SHP77 (cell line): Measurements from ENCODE around the gene TRMT13.

Experiments
- DNase-seq, 2 experiments: peaks; one replicate each; lab custom pipeline; 2025; lab: John Stamatoyannopoulos, UW

TRMT13 gene, protein sequence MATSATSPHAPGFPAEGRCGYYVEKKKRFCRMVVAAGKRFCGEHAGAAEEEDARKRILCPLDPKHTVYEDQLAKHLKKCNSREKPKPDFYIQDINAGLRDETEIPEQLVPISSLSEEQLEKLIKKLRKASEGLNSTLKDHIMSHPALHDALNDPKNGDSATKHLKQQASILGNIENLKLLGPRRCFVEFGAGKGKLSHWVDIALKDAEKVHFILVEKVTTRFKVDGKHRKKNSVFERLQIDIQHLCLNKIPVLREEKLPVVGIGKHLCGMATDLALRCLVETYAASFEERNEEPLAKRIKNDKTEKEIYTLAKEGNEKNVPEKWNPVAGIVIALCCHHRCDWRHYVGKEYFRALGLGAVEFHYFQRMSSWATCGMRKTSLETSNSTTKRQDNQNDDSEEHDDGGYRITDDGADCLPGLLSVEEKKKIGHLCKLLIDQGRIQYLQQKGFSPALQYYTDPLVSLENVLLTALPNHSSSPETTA

DNA sequence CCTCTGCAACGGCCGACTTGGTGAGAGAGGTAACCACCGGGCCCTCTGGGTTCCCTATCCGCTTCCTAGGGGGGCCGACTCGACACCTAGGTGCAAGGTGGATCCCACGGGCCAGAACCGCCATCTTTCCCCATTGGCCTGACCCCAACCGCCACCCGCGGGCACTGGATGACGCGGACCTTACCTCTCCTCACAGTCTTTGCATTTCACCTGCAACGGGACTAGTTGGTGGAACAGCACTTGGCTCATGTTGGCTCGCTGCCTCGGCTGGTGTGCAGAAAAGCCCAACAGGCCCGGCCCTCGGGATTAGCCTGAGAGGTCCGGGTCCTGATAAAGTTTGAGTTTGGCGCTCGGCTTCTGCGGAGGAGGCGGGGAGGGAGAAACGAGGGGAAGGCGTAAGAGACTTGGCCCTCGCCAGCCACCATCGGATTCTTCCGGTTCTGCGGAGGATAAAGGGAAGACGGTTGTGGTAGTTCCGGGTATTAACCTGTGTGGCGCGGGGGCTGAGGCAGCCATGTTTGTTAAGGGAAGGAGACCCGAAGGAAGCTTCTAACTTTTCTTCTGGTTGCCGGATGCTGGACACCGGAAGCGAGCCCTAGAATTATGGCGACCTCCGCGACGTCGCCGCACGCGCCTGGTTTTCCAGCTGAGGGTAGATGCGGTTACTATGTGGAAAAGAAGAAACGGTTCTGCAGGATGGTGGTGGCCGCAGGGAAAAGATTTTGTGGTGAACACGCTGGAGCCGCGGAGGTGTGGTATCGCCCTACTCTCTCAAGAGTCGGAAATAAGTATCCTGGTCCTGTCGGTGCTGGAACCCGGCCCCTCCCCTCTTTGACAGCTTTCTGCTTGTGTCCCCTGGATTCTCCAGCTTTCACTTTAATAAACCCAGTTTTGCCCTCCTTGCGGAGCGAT is at the start of gene TRMT13, which contains the start of gene SASS6:
Gene TRMT13, plus strand, starts transcription at position 598 of the 912 bp plus-strand sequence. Its CDS starts 6 bp downstream, at position 604.
Gene SASS6, minus strand, starts transcription at position 365 of the 912 bp plus-strand sequence. Its CDS starts 116 bp downstream, at position 249.
- peak; percentile 96 for DNase-seq

DNA sequence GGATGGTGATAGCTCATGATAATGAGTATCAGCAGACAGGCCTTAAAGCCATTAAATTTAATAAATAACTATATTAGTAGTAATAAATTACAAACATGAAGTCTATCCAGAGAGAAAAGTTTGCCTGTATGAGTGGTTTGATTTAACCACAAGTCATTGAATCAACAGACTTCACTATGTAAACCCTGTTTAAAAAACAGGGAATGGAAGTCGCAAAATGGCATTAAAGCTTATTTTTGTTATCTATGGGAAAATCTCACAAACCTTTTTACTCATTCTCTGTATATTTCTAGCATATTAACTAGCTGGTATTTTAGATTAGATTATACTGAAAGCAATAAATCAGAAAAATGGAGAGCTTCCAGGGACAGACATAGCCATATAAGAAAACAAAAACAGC is 45.6 kb upstream of the TRMT13 start:
- DNase-seq, result no peak

DNA sequence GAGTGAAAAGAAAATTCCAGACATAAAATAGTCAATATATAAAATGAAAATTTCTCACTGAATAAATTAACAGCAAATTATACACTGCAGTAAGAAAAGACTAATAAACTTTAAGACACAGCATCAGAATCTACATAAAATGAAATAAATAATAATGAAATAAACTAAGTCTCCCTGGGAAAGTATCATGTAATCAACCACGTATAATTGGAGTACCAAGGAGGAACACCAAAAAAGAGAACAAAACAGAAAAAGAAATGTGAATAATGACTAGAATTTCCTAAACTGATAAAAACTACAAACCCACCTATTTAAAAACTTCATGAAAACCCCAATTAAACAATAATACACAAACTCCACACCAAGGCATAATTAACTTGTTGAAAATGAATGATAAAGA is 43.9 kb upstream of the TRMT13 start:
- no peak for DNase-seq

DNA sequence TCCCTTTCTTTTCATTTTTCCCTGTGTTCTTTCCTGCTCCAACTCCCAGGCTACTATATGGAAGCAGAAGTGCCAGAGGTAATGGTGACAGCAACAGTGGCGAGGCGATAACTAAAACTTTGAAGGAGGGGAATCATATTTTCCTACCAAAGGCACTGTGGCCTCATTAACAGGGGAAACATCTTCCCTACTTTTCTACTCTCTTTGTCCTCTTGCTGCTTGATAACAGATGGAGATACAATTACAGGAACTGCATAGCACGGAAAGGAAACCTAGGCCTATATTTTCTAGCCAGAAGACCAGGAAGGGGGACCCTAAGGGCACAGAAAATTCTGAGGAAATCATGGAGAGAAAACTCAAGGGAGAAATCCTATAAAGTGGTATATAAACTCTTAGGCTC is 42.5 kb upstream of the TRMT13 start:
- no peak for DNase-seq

DNA sequence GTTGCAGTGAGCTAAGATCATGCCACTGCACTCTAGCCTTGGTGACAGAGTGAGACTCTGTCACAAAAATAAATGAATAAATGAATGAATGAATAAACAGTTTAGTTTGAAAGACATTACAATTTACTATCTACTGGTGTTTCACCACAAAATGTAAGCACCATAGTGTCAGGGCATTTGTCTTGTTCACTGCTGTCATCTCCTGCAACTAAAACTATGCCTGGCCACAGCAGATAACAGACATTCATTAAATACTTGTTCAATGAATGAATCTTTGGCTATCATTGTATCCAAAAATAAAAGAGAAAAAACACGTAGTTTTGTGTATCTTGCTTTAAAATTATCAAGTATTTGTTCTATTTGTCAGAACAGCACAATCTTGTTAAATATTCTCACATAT is 32.8 kb upstream of the TRMT13 start:
- DNase-seq, result no peak

DNA sequence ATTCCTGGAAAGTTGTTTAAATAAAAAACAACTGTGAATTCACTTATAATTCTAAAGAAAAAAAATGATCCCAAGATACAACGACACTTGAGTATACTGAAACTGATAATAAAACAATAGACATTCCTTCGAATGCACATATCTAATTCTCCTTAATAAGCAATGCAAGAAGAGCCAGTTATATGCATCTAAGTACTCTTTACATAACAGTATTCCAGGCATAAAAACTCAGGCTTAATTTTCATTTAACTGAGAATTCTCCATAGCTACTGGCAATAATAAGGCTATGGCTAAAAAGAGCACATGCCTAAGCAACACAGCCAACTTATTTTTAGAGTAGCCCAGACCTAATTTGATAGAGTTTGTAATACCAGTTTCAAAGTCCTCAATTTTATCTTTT is 31.4 kb upstream of the TRMT13 start:
- no peak for DNase-seq

DNA sequence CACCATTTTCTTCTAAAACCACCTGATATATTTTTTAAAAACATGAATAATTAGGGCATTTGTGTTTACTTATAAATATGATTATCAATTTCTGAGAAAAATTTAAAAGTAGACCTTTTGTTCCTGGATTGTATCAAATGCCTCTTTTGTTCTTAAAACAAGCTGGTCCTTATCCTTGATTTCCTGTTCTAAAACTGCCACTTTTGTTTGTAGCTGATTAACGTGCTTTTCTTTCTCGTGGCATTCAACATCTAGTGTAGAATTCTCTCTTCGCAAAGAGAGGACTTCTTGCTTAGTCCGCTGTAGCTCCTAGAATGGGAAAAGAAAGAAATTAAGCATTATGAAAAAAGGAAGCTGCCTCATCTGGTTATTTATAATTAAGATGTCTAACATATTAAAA is 25.3 kb upstream of the TRMT13 start:
- no peak for DNase-seq

DNA sequence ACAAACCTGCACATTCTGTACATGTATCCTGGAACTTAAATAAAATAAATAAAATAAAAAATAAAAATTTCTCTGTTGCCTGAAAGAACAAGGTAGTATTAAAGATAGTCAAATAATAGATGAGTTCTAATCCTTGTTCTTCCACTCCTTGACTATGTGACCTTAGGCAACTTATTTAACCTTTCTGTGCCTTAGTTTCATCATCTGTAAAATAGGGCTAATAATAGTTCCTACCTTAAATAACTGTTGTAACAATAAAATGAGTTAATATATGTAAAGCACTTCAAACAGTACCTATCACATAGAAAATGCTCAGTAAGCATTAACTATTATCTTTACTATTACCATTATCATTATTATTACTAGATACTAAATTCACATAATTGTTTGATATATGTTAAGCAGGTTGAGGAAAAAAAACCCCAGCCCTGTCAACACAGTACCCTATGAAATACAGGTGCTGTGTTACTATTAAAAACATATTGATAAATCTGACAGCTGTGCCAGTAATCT is 23.4 kb upstream of the TRMT13 start:
- DNase-seq, result no peak

DNA sequence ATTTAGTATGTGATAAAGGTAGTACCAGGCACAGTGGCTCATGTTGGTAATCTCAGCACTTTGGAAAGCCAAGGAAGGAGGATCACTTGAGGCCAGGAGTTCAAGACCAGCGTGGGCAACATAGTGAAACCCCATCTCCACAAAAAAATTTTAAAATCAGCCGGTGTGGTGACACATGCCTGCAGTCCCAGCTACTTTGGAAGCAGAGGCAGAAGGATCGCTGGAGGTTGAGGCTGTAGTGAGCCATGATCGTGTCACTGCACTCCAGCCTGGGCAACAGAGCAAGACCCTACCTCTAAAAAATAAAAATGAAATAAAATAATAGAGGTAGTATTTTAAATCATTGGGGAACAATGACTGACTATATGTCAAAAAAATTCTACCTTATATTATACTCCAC is 17.4 kb upstream of the TRMT13 start:
- DNase-seq, result no peak

DNA sequence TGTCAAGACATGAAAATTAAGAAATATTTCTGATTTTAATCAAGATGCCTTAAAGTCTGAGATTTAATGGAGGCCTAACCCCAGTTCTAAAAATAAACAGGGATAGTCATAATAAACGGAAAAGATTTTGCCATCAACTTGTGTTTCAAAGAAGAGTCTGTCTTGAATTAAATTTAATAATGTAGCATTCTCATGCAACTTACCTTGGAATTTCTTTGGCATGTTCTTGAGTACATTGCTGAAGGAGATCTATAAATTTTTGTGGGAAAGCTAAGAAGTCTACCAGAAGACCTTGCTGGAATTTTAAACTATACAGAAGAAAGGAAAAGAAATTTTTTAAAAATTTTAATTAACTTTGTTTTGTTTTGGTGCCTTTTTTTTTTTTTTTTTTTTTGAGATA is 10.8 kb upstream of the TRMT13 start:
- DNase-seq, result no peak

DNA sequence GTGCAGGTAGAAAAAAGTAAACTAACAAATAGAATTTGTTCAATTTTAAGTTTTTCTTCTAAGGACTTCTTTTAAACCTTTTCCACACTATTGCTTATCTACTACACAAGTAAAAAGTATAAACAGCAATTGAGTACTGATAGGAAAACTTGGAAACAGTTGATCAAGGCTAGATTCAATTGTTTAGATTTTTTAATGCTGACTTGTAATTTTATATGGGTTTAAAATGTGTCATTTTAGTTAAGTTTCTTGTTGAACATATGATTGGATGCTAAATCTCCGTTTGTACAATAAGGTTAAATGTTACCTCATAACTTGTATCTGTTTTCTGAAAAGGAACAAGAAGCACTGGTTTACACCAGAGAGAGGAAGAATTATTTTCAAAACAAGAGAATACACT is 5.7 kb upstream of the TRMT13 start:
- DNase-seq, result no peak

DNA sequence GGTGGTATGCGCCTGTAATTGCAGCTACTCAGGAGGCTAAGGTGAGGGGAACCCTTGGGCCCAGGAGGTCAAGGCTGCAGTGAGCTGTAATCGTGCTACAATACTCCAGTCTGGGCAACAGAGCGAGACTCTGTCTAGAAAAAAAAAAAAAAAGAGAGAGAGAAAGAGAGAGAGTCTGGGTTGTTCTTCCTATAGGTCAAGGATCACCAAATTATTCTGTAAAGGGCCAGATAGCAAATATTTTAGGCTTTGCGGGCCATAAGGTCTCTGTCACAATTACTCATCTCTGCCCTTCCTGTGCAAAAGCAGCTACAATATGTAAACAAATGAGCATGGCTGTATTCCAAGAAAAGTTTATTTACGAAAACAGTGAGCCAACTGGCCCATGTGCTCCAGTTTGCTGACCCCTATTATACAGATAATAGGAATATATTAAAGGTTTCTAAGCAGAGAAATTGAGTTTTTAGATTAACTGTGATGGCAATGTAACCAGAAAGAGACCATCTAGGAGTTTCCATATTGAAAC is 2.3 kb upstream of the TRMT13 start:
- peak in 1 of 2 experiments; percentile 4 for DNase-seq

DNA sequence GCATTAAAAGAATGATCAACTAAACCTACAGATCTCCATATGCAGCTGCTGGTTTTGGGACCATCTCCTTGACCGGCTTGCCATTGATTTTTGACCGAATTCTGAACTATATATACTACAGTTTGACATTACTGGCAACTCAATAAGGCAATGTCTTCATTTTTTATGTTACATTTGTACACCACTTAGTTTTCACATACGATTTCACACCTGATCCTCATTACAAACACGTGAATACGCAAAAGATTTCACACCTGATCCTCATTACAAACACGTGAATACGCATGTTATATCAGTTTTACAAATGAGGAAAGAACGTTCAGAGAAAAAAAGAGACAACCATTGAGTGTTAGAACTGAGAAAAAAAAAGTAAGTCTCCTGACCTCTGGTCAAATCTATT is 1.3 kb upstream of the TRMT13 start:
- no peak for DNase-seq

DNA sequence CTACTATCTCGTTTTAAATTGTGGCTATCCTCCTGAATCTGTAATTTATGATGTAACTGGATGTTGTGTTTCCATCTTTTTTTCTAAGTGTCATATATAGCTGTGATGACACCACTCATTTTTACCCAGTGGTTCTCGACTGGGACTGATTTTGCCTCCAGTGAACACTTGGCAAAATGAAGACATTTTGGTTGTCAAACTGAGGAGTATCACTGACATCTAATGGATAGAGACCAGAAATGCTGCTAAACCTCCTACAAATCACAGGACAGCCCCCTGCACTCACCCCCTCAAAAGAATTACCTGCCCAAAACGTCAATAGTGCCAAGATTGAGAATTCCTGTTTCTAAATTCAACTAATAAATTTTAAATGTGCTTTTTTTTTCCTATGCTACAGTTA is 1.9 kb downstream of the TRMT13 start:
- no peak for DNase-seq

DNA sequence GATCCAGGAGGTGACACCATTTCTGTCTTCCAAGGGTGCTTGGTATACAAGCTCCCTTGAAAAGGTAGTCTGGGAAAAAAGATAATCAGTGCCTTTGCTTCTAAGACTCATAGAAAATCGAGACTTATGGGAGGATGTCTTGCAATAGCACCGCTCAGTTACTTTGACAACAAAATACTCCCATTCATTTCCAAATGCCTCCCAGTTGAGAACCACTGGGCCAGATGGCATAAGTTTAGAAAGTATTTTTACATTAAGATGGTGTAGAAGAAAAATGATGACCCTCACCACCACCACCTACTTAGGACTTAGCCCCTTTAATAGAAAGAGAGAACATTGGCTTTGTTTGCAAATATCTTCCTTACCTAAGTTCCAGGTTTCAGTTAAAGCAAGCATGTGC is 4.6 kb downstream of the TRMT13 start:
- no peak for DNase-seq

DNA sequence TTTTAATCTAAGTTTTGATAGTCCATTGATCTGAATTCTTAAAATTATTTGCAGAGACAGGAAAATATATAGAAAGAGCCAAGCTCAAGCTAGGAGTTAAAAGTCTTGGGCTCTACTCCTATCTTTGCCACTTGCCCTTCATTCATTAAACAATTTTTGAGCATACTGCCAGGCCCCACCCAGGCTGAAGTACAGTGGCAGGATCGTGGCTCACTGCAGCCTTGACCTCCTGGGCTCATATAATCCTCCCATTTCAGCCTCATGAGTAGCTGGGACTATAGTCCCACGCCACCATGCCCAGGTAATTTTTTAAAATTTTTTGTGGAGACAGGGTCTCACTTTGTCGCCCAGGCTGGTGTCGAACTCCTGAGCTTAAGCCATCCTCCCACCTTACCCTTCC is 8.2 kb downstream of the TRMT13 start:
- no peak for DNase-seq

DNA sequence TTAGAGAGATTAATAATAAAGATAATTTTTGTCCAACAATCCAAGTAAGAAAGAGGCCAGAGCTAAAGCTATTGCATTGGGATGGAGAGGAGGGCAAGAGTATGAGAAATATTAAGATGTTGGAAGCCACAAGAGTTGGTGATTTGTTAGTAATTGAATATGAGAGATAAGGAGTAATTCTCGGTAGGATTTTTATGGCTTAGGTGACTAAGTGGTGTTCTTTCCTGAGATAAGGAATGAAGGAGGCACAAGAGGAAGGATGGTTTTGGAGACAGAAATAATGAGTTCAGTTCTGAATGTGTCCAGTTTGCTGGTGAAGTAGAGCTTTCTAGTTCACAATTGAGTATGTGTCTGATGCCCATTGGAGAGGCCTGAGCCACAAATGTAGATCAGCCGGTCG is 9.4 kb downstream of the TRMT13 start:
- no peak for DNase-seq

DNA sequence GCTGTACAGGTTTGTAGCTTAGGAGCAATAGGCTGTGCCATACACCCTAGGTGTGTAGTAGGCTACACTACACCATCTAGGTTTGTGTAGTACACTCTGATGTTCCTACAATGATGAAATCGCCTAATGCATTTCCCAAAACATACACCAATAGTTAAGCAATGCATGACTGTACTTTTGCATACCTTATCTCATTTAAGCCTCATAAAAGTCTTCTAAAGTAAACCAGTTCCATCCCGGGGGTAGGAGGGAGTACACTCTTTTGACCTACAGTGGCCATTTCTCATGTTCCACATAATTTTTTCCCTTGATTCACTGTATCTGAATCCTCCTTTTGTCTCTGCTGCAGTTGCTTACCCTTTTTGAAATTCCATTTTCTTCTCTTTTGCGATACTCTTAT is 12.2 kb downstream of the TRMT13 start:
- no peak for DNase-seq

DNA sequence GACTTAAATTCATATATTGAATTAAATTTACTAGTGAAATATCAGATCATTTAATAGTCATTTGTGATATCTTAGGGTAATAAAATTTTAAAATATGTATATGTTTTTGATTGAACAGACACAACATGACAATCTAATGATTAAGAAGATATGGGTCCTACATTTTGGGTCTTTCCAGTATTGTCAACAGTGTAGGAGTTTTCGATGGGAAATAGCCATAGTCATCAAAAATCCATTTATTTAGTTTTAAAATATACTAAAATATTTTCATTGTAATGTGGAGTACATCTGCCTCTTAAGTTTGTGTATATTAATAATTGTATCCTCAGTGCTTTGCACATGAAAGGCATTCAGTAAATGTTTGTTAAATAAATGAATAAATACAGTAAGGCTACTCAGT is 14.0 kb downstream of the TRMT13 start:
- no peak for DNase-seq

DNA sequence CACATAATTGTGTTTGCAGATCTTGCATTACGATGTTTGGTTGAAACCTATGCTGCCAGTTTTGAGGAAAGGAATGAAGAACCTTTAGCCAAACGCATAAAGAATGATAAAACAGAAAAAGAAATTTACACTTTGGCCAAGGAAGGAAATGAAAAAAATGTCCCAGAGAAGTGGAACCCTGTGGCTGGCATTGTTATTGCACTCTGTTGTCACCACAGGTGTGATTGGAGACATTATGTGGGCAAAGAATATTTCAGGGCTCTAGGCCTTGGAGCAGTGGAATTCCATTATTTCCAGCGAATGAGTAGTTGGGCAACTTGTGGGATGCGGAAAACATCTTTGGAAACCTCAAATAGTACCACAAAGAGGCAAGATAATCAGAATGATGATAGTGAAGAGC is 14.9 kb downstream of the TRMT13 start:
- DNase-seq, result no peak

DNA sequence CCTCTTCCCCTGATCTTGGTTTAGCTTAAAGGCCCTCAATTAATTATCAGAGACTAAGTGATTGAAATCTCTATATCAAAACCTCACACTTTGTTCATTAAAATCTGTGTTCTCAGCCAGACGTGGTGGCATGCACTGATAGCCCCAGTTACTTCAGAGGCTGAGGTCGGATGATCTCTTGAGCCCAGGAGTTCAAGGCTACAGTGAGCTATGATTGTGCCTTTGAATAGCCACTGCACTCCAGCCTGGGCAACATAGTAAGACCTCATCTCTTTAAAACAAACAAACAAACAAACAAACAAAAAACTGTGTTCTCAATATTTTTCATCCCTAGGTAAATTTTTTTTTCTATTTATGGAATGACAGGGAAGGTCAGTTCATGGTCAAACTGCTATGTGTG is 18.7 kb downstream of the TRMT13 start:
- DNase-seq, result no peak

DNA sequence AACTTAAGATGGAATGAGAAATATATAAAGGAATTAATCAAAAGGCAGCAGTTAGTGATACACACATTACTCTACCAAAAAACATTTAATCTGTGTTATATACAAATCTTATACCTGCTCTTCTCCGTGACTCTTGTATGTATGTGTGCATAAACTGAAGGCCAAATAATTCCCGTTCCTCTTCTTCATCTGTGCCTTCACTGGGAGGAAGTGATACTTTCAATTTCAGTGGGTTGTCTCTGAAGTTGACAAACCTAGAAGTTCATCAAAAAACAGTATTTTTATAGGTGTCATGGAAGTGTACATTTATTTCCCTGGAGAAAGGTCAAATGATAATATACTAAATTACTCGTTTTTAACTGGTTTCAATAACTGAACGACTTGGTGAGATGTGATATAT is 19.3 kb downstream of the TRMT13 start:
- no peak for DNase-seq
